ENCODE results near the gene PPP1R3F. TPM values are rescaled to one million over a fixed set of nuclear protein-coding genes. Genes with fewer than 3 reads are reported as not detected.

Gene PPP1R3F
- total RNA-seq, 1 donor from 2014 or later = 1.8 TPM

- no peak for DNase-seq (ENCODE audit: low read depth)
- no peak for TF ChIP-seq CTCF (IDR thresholded peaks at IDR 0.05; ENCODE audit: insufficient read depth, low read length, severe bottlenecking)
- no peaks in the 10 kb centered on the region for H3K36me3 ChIP-seq (ENCODE audit: control insufficient read depth, insufficient read depth, low read length)
- no peaks in the 10 kb centered on the region for H3K27me3 ChIP-seq (ENCODE audit: control insufficient read depth, insufficient read depth, low read length)
- no peak for FAIRE-seq
- peak overlapping the region; percentile 53 for H3K4me3 ChIP-seq (ENCODE audit: low read depth, low read length)
These were observed 792 bp downstream of the PPP1R3F start for GRCh38 chrX:49270249-49270921.

- FAIRE-seq = no peak
- Histone ChIP-seq H3K4me3 (ENCODE audit: low read depth, low read length) (no peak overlapping the region), H3K27me3 (ENCODE audit: control insufficient read depth, insufficient read depth, low read length) (no peaks in the 10 kb centered on the region), H3K36me3 (ENCODE audit: control insufficient read depth, insufficient read depth, low read length) (no peaks in the 10 kb centered on the region)
- no peak for TF ChIP-seq CTCF (IDR thresholded peaks at IDR 0.05; ENCODE audit: insufficient read depth, low read length, severe bottlenecking)
- DNase-seq (ENCODE audit: low read depth) = peak; percentile 9
These were observed 1.7 kb downstream of the PPP1R3F start for GRCh38 chrX:49271341-49271740.

GRCh38 chrX:49272421-49272820 lies 2.8 kb downstream of the PPP1R3F start:
- FAIRE-seq = no peak
- no peak for DNase-seq (ENCODE audit: low read depth)
- H3K36me3 ChIP-seq (ENCODE audit: control insufficient read depth, insufficient read depth, low read length) = no peaks in the 10 kb centered on the region
- H3K27me3 ChIP-seq (ENCODE audit: control insufficient read depth, insufficient read depth, low read length) = no peaks in the 10 kb centered on the region
- no peak overlapping the region for H3K4me3 ChIP-seq (ENCODE audit: low read depth, low read length)
- no peak for TF ChIP-seq CTCF (IDR thresholded peaks at IDR 0.05; ENCODE audit: insufficient read depth, low read length, severe bottlenecking)

GRCh38 chrX:49273181-49273727 lies 3.7 kb downstream of the PPP1R3F start:
- no peak for TF ChIP-seq CTCF (IDR thresholded peaks at IDR 0.05; ENCODE audit: insufficient read depth, low read length, severe bottlenecking)

DNA sequence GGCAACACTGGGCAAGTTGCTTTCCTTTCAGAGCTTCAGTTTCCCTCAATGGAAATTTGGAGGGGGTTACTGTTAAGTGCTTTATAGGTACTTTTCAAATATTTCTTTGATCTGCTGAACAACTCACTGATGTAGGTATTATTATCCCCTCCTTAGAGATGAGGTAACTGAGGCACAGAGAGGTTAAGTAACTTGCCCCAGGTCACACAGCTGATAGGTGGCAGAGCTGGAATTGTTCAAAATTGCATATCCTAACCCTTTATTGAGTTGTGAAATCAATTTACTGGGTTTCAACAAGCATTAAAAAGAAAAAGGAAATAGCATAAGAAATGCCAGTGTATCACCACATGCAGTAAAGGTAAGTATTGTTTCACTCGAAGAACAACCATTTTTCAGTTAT lies 6.6 kb downstream of the PPP1R3F start:
- FAIRE-seq = no peak
- H3K36me3 ChIP-seq (ENCODE audit: control insufficient read depth, insufficient read depth, low read length) = no peaks in the 10 kb centered on the region
- H3K27me3 ChIP-seq (ENCODE audit: control insufficient read depth, insufficient read depth, low read length) = no peaks in the 10 kb centered on the region
- no peak for TF ChIP-seq CTCF (IDR thresholded peaks at IDR 0.05; ENCODE audit: insufficient read depth, low read length, severe bottlenecking)
- no peak for DNase-seq (ENCODE audit: low read depth)
- no peak overlapping the region for H3K4me3 ChIP-seq (ENCODE audit: low read depth, low read length)

More at GRCh38 chrX:49273181-49273727, 3.7 kb downstream of the PPP1R3F start:
- no peaks in the 10 kb centered on the region for H3K36me3 ChIP-seq (ENCODE audit: control insufficient read depth, insufficient read depth, low read length)
- no peak for DNase-seq (ENCODE audit: low read depth)
- no peaks in the 10 kb centered on the region for H3K27me3 ChIP-seq (ENCODE audit: control insufficient read depth, insufficient read depth, low read length)
- FAIRE-seq = no peak
- H3K4me3 ChIP-seq (ENCODE audit: low read depth, low read length) = no peak overlapping the region
